Suppressor macrophage (primary cell): ENCODE data around the gene ABI3.

Experiments
- DNase-seq, 4 experiments: peaks; one replicate each; pipeline ENCODE4 v3.0.0-alpha.2; 2020 to 2022

Gene ABI3

GRCh38 chr17:49197346-49197998 is 13.0 kb upstream of the ABI3 start:
- no peak for DNase-seq

- DNase-seq: peak; percentile 28 to 65 (median 56)
Measured at GRCh38 chr17:49198211-49198610, 12.3 kb upstream of the ABI3 start.

GRCh38 chr17:49200423-49201083 is 10.0 kb upstream of the ABI3 start:
- DNase-seq: no peak

GRCh38 chr17:49201481-49201927 is 9.0 kb upstream of the ABI3 start:
- DNase-seq: no peak

- DNase-seq: no peak
Measured at GRCh38 chr17:49203796-49204195, 6.7 kb upstream of the ABI3 start.

- DNase-seq: peak in 3 of 4 experiments; percentile 49 to 57 (median 54)
Measured at GRCh38 chr17:49204516-49204915, 6.0 kb upstream of the ABI3 start.

GRCh38 chr17:49209061-49209571 is 1.4 kb upstream of the ABI3 start:
- DNase-seq: no peak

- DNase-seq: no peak
Measured at GRCh38 chr17:49213399-49213798, 2.9 kb downstream of the ABI3 start.

GRCh38 chr17:49213847-49214246 is 3.3 kb downstream of the ABI3 start:
- DNase-seq: no peak

GRCh38 chr17:49214676-49215360 is 4.3 kb downstream of the ABI3 start:
- no peak for DNase-seq

GRCh38 chr17:49216482-49216881 is 6.0 kb downstream of the ABI3 start:
- DNase-seq: no peak

- DNase-seq: peak; percentile 84 to 95 (median 92)
Measured at GRCh38 chr17:49216953-49217650, 6.6 kb downstream of the ABI3 start.

GRCh38 chr17:49217651-49218413 is 7.3 kb downstream of the ABI3 start:
- peak; percentile 95 to 98 (median 98) for DNase-seq

- DNase-seq: peak; percentile 81 to 94 (median 90)
Measured at GRCh38 chr17:49218941-49219913, 8.7 kb downstream of the ABI3 start.

- no peak for DNase-seq
Measured at GRCh38 chr17:49219987-49220386, 9.5 kb downstream of the ABI3 start.

GRCh38 chr17:49223168-49223516 is 12.6 kb downstream of the ABI3 start:
- DNase-seq: no peak

GRCh38 chr17:49223517-49224197 is 13.2 kb downstream of the ABI3 start:
- DNase-seq: peak; percentile 65 to 79 (median 75)

- peak in 1 of 4 experiments; percentile 44 for DNase-seq
Measured at GRCh38 chr17:49224198-49224996, 13.9 kb downstream of the ABI3 start.

GRCh38 chr17:49224997-49225337 is 14.5 kb downstream of the ABI3 start:
- DNase-seq: no peak
